GM18511 (cell line): ENCODE results near the gene KICS2.

ENCODE experiments used
- ATAC-seq: cut with Tn5 transposase; IDR thresholded peaks from one replicate; pipeline ENCODE4 v1.9.1; 2021; ENCODE audit warnings: mild to moderate bottlenecking, moderate library complexity; ENCODE audit not compliant: unreplicated experiment

KICS2 gene

DNA sequence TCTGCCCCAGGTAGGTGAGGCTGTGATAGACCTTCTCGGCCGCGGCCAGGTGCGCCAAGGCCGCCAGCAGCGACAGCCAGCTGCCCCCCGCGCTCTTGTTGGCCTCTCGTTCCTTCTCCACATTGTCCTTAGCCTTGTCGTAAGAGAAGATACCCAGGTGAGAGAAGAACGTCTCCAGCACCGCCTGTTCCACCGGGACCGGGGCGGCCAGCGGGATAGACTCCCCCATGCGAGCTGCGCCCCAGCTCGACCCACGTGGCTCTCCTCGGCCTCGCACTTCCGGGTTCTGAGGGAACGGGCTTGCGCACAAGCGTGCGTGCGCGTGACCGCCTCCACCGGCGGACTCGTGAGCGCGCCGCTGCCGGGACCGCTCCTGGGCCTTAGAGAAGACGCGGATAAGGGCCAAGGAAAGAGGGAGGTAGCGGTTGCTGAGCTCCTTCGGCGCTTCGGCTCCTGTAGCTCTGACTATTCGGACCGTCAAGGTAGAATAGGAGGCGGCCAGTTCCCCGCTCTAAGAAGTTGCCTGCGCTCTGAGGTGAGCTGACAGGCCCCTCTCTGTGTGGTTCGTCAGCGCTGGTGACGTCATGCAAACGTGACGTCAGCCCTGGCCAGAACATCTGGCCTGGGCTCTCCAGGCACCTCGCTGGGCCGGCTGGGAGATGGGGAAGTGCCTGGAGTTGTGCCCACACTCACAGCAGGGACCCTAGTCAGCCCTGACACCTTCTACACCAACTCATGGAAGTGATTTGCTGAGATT, at the start of gene KICS2:
Gene KICS2 (minus strand): TSS at position 288 of the 757 bp plus-strand sequence. CDS start 59 bp downstream, at position 229.
- ATAC-seq, result peak; percentile 94

DNA sequence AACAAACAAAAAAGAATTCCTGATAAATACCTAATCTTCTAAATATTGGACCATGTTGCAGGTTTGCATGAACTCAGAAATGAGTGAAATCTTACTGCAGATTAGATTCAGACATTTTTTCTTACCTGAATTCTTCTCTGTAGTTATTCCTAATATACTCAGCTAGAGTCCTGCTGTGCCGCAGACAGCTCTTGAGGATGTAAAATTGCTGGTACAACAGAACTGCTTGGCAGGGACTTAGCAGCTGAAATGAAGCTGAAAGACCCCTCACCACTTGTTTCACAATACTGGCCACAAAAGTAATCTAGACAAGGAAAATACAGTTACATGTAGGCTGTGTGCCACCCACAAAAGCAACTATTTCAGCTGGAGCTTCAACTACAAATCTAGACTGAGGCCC, 48.3 kb upstream of the KICS2 start:
- ATAC-seq, result no peak

DNA sequence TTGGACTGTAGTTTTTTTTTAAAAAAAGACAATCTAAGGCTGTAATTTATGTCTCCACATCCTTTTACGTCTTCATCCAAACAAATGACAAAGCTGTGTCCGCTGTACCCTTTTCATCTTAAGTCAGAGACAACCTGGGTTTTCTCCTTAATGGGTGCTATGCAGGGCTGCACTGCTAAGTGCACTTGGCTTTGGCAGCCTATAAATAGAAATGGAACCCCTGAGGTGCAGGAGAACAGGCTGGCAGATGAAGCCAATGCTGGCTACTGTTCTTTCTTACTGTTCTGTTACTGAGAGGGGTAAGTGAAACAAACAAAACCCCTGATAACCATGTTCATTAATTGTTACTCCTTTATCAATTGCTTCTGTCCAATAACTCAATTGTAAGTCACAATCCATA, 47.1 kb upstream of the KICS2 start:
- ATAC-seq, result no peak

DNA sequence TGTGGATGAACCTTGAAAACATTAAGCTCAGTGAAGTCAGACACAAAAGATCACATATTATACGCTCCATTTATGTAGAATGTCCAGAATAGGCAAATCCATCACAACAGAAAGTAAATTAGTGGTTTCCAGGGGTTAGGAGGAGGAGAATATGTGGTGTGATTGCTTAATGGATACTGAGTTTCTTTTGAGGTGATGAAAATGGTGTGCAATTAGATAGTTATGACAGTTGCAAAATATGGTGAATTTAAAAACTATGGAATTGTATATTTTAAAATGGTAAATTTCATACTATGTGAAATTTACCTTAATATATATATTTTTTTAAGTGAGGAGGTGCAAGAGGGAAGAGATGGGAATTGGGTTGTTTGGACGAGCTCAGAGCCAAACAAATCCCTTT, 46.3 kb upstream of the KICS2 start:
- no peak for ATAC-seq

DNA sequence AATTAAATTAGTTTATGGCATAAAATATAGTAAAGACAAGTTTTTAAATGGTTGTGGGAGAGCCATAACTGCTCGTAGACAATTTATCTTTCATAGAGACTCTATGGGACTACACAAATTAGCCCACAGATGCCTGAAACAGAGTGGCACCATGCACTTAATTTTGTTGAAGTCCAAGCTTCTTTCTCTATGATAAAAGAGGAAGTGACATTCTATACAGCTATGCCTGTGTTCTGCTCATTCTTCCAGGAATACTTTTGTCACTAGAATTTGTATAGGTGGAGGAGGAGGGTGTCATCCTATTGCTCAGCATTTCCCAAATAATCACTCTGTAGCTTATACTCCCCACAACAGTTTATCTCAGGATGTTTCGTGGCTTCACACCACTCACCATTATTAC, 43.7 kb upstream of the KICS2 start:
- no peak for ATAC-seq

DNA sequence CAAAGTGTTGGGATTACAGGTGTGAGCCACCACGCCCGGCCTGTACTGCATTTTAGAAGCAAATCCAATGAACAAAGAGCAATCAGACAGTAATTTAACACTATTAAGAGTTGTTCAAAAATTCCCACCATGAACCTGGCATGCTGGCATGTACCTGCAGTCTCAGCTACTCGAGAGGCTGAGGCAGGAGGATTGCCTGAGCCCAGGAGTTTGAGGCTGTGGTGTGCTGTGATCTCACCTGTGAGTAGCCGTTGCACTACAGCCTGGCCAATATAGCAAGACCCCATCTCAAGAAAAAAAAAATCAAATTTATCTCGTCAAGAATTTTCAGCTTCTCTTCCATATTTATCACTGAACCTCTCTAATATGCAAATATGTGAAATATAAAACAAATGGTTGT, 39.7 kb upstream of the KICS2 start:
- ATAC-seq, result no peak

DNA sequence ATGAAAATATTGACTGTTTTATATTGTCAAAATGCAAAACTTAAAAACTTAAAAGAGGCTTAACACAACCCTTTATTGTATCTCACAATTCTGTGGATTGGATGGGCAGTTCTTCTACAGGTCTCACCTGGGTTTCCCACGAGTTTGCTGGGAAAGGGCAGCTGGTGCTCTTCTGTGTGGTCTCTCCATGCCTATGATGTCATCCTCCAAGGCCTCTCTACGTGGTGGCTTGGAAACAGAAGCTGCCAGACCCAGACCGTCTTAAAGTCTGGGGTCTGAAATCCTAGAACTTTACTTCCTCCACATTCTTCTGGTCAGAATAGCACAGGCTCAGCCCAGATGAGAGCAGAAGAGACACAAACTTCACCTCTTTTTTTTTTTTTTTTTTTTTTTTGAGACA, 36.5 kb upstream of the KICS2 start:
- ATAC-seq, result no peak

DNA sequence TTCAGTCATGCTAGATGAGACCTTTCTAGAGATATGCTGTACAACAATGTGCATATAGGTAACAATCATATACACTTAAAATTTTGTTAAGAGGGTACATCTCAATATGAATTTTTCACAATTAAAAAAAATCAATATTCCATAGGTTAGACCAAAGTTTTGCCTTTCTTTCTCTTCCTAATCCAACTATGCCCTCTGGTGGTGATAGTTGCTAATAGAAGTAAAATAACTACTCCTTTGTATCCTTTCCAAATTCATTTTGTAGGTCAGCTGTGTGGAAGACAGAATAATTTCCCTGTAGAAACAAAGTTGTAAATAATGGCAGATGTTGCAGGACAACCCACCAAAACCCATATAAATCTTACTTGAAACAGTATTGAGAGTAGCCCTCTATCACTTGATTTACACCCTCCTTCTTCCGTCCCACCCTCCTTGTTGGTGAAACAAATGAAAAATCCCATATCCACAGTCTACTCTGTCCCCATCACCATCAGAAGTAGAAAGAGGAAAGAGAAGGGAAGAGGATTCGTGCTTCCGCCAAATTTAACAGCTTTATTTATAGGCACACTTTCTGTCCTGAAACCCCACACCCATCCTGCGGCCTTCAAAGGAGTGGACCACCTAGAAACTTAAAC, 34.2 kb upstream of the KICS2 start:
- ATAC-seq, result no peak

DNA sequence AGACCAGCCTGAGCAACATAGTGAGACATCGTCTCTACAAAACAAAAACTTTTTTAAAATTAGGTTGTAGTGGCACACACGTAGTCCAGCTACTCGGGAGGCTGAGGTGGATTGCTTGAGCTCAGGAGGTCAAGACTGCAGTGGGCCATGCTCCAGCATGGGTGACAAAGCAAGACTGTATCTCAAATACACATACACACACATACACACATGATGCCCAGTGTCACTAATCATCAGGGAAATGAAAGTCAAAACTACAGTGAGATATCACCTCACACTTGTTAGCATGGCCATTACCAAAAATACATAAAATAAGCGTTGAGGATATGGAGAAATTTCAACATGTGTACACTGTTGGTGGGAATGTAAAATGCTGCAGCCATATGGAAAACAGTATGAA, 33.2 kb upstream of the KICS2 start:
- no peak for ATAC-seq

DNA sequence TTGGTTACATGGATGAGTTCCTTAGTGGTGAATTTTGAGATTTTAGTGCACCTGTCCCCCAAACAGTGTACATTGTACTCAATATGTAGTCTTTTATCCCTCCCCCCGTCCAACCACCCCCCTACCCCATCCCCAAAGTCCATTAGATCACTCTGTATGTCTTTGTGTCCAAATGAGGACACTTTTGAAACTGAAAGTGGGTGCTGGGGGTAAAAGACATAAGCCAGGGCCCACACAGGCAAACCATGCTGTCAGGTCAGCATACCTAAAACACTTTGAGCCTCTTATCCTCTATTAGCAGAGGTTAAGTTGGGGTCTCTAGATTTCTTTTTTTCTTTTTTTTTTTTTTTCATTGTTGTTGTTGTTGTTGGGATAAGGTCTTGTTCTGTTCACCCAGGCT, 31.3 kb upstream of the KICS2 start:
- ATAC-seq, result no peak

DNA sequence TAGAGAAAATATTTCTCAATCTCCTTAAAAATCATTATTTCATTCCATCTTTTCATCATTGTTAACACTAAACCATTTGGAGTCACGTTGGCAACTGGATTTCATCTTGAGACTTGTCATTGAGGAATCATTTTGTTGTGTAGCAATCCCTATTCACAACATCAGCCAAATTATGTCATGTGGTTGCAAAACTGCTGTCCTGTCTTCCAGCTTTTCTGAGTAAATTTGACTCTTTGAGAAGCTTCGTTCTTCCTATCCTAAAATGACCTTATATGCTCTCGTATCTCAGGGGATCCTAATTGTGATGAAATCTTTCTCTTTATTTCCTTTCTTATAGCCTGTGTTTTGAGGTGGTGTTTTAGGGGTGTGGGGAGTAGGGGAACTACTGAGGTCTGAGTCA, 30.6 kb upstream of the KICS2 start:
- no peak for ATAC-seq

DNA sequence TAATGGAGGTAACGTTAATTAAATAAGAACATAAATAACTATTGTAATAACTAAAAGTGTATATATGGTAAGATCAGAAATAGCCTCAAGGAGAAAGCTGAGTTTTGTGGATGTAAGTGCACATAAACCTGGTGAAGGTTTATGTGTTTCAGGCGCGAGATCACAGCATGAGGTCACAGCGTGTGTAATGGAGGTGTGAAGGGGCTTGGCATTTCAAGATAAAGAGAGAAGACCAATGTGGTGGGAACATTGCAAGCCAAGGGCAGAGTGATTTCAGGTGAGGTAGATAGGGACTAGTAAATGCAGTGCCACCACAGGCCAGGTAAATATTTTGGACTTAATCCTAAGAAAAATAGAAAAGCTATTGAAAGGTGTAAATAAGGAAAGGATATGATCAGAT, 21.7 kb upstream of the KICS2 start:
- ATAC-seq, result no peak

DNA sequence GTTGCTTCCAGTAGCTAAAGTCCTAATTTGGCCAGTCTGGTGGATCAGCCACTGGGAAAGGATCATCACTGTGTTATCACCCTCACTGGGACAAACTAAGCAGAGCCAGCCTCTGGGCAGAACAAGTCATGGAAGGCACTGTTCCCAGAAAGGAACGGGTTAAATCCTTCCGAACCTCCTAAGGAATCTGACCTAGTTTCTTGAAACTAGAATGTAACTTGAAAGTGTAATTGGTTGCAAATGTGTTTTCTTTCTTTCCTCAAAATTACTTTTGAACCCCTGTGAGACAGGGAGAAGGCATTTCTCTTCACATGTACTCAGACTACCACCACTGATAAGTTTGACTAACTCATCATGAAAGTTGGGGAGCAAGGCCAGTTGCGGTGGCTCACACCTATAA, 18.7 kb upstream of the KICS2 start:
- ATAC-seq, result no peak

DNA sequence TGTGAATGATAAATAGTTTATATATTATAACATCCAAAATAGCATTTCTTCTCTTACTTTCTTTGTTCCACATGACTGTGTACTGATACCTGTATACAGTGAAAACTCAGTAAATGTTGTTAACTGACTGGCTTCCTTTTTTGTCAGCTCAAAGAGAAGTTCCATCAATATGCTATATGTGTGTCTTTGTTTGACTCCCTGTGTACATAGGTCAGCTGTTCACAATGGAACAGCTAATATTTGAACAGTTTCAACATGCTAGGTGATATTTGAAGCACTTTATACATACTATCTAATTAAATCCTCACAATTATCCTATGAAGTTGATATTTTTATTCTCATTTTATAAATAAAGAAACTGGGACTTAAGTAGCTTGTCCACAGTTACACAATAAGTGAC, 15.3 kb upstream of the KICS2 start:
- ATAC-seq, result no peak

DNA sequence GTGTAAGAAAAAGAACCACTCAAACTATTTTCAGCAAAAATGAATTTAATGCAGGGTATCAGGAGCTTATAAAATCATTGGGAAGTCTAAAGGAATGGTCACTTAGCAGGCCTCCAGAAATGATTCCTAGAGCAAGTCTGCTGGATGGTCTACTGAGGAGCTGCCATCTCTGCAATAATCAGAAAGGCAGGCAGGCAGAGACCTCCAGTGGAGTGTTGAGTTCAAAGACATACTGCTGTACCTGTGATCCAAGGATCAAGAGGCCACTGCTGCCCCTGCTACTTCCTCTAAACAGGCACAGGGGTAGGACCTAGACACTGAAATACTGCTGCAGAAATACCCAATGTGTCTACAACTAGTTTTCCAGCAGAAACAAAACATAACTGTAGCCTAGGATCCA, 14.5 kb upstream of the KICS2 start:
- no peak for ATAC-seq

DNA sequence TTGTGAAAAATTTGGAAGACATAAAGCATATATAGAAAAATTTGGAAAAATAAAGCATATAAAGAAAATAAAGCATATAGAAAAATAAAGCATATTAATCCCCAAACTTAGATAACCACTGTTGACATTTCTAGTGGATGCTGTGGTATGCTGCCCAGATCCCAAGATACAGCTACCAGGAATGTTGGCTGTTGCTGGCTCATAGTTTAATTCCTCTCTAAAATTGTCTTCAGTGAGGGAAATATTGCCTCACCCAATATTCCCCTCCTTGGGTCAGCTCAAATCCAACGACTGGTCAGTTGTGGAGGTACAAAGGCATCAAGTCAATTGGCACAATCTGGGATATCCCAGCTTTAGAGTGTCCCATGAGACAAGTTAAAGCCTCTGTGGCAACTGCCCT, 10.1 kb upstream of the KICS2 start:
- ATAC-seq, result no peak

DNA sequence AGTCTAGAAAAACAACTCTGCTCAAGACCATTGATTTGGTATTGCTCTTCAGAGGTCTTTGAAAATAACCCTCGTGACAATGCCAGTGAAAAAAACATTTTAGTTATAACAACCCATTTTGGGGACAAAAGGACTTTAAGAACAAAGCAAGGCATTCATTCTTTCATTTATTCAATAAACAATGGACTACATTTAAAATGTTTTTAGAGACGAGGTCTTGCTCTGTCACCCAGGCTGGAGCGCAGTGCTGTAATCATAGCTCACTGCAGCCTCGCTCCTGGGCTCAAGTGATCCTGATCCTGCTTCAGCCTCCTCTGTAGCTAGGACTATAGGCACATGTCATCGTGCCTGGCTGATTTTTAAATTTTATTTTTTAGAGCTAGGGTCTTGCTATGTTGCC, 7.7 kb upstream of the KICS2 start:
- no peak for ATAC-seq

DNA sequence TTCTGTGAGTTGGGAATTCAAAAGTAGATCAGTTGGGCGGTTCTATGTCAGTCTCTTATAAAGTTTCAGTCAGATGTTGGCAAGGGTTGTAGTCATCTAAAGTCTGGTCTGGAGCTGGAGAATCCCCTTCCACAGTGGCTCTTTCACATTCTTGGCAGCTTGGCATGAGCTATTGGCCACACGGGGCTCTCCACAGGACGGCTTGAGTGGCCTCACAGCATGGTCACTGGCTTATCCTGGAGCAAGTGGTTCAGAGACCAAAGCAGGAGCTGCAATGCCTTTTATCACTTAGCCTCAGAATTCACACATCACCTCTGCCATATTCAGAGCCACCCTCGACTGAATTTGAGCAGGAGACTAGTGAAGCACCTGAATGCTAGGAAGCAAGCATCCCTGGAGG, 7.1 kb upstream of the KICS2 start:
- ATAC-seq, result no peak

DNA sequence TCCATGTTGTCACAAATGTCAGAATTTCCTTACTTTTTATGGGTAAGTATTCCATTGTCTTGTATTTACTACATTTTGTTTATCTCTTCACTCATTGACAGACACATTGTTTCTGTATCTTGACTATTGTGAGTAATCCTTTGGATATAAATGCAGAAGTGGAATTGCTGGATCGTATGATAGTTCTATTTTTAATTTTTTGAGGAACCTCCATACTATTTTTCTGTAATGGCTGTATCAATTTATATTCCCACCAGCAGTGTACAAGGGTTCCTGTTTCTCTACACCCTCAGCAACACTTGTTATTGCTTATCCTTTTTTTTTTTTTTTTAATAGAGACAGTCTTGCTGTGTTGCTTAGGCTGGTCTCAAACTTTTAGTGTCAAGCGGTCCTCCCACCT, 3.5 kb upstream of the KICS2 start:
- ATAC-seq, result no peak

DNA sequence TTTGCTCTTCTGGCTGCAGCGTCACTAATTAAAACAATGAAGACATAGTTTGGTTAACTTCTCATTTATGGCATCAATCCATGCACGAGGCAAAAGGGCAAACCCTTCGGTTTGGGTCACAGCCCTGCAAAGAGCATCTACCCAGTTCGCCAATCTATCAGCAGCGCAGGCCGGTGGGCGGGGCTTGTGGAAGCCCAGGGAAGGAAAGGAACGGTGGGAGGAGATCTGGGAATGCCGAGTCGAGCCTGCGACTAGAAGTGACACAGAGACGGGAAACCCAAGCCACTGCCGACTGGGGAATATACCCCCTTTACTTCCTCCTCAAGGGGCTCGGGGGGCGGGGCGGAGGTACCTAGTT, 466 bp downstream of the KICS2 start:
- ATAC-seq, result peak; percentile 34

DNA sequence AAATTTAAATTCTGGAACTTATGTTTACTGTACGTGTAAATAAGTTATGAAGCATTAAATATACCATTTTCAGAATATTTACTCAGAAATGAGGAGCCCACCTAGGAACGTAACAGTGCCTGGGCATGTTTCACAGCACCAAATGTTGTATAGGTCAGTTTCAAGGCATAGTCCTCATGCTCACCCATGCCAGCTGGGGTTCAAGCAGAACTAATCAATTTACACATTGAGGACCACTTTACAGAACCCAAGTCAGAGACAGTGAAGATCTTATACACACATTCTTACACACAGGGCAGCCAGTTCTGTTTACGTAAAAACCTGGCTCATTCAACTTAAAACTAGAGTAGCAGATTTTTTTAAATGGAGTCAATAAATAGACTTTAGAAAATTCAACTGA, 2.0 kb downstream of the KICS2 start:
- ATAC-seq, result no peak

DNA sequence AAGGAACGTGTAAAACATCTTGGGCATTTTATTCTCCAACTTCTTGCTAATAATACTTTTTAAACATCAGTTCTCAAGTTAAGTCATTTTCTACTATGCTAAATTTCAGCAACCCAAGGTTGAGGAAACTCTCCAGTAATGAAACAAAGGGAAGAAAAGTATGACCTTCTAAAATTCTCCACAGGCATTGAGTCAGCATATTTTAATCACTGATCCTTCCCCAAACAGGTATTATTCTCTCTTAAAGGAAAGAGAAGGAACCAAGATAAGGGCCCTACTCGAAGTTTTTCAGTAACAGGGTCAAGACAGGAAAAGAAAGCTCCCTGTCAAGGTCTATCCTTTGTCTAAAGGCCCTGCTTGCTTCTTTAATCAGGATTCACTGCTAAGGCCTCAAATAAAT, 3.0 kb downstream of the KICS2 start:
- ATAC-seq, result no peak

DNA sequence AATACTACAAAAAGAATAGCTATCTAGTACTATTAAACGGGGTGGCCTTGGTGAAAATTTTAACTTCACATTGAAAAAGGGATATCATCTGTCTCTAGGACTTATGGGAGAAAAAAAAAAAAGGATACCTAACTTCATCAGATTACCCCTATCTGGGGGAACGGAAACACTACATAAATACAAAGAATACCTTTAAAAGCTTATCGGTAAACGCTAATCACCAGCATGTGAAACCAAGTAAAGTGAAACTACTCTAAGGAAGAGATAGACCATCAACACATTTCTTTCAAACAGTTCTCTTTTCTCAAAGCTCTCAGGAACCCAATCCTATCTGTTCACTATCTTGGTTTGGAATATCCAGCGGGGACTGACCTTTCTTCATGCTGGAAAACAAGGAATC, 3.5 kb downstream of the KICS2 start:
- peak; percentile 29 for ATAC-seq
